ENCODE measurements around the gene MECP2.

GRCh38 chrX:154083126-154083517 lies 14.4 kb downstream of the MECP2 start:
- no peak for TF ChIP-seq CTCF (conservative IDR thresholded peaks at IDR 0.05 in 1 of 2, IDR thresholded peaks at IDR 0.05 in 1 of 2; ENCODE audit: low read depth in 1 of 2, low read length in 2 of 2)
- no peak for TF ChIP-seq EZH2 (IDR thresholded peaks at IDR 0.05; ENCODE audit: low read length, missing control alignments)

Data from fibroblast of lung (primary cell).